Type B pancreatic cell (in vitro differentiated cells): Measurements from ENCODE around the gene CDC45. TPM values are rescaled to one million over a fixed set of nuclear protein-coding genes. Genes with fewer than 3 reads are reported as not detected.

Experiments
- DNase-seq: peaks from one replicate; pipeline ENCODE4 v3.0.0; 2021; ENCODE audit warnings: mixed read lengths; ENCODE audit not compliant: unreplicated experiment; ENCODE audit errors: extremely low spot score
- H3K27ac Mint-ChIP-seq: 2 replicates; pipeline ENCODE4 v1.8.0; 2021; ENCODE audit warnings: mild to moderate bottlenecking, mixed read lengths
- H3K27me3 Mint-ChIP-seq: 2 replicates; pipeline ENCODE4 v1.8.0; 2021; ENCODE audit warnings: mixed read lengths
- H3K36me3 Mint-ChIP-seq: 2 replicates; pipeline ENCODE4 v1.8.0; 2021; ENCODE audit warnings: mixed read lengths
- H3K4me1 Mint-ChIP-seq: one replicate; pipeline ENCODE4 v1.8.0; 2021; ENCODE audit warnings: mixed read lengths; ENCODE audit not compliant: unreplicated experiment
- H3K4me3 Mint-ChIP-seq: 2 replicates; pipeline ENCODE4 v1.8.0; 2021; ENCODE audit warnings: mild to moderate bottlenecking, mixed read lengths
- H3K9me3 Mint-ChIP-seq: 2 replicates; pipeline ENCODE4 v1.8.0; 2021; ENCODE audit warnings: mixed read lengths
- total RNA-seq: library from RNA; stranded (reverse); gene quantifications from 2 replicates; pipeline ENCODE4 v1.2.1, GENCODE V29; 2021; ENCODE audit warnings: low replicate concordance
- TF ChIP-seq, protein P1 (sequence below): fragments of 200-600 bp; sonication (generic); conservative IDR thresholded peaks from 2 replicates; pipeline ENCODE4 v1.5.0; 2021; ENCODE audit warnings: antibody characterized with exemption, mild to moderate bottlenecking

The CDC45 gene
- total RNA-seq, 1 donor from 2014 or later = 19.0 TPM

DNA sequence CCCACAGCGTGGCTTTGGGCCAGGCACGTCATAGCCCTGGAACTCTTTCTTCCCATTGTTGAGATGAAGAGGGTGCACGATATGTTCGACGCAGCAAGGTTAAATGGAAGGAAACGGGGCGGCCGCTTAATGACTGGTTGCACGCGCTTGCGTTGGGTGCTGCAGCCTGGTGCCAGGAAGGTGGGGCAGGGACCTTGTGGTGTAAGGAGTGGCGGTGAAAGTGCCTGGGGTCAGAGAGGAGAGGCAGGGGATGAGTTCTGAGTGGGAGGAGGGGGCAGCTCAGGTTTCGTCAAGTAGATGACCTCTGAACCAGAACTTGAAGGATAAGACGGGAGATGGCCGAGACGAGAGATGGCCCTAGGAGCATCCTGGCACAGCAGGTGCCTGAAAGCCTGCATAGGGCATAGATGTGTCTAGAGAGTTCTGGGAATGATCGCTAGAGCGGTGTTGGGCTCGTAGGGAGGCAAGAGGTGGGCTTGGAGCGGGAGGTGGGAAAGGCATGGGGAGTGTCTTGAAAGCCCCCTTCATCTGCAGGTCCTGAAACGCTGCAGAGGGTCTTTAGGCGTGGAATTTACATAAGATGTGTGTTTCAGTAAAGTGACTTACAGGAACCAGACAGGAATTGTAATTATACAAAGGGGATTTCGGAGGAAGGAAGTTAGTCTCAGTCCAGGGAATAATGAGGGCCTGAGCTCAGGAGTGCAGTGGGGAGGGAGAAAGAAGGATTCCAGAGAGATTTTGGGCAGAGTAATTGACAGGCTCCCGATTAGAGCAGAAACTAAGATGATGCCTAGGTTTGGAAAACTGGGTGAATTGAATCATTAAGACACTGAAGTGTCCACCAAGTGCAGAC lies 87.7 kb downstream of the CDC45 start:
- Mint-ChIP-seq H3K36me3 (no peaks in the 10 kb centered on the region), H3K4me3 (no peak overlapping the region)

GRCh38 chr22:19568337-19569275 lies 88.9 kb downstream of the CDC45 start:
- Mint-ChIP-seq H3K9me3 (no peaks in the 10 kb centered on the region), H3K4me1 (no peaks in the 10 kb centered on the region), H3K4me3 (no peak overlapping the region), H3K27ac (no peak overlapping the region), H3K36me3 (no peaks in the 10 kb centered on the region), H3K27me3 (peaks cover 26% of the 10 kb centered on the region)
- TF ChIP-seq, protein P1, sequence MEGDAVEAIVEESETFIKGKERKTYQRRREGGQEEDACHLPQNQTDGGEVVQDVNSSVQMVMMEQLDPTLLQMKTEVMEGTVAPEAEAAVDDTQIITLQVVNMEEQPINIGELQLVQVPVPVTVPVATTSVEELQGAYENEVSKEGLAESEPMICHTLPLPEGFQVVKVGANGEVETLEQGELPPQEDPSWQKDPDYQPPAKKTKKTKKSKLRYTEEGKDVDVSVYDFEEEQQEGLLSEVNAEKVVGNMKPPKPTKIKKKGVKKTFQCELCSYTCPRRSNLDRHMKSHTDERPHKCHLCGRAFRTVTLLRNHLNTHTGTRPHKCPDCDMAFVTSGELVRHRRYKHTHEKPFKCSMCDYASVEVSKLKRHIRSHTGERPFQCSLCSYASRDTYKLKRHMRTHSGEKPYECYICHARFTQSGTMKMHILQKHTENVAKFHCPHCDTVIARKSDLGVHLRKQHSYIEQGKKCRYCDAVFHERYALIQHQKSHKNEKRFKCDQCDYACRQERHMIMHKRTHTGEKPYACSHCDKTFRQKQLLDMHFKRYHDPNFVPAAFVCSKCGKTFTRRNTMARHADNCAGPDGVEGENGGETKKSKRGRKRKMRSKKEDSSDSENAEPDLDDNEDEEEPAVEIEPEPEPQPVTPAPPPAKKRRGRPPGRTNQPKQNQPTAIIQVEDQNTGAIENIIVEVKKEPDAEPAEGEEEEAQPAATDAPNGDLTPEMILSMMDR = no peak
- DNase-seq = no peak

More for the DNA sequence above, 87.7 kb downstream of the CDC45 start:
- no peak for DNase-seq
- Mint-ChIP-seq H3K27ac (no peak overlapping the region), H3K27me3 (peaks cover 26% of the 10 kb centered on the region), H3K9me3 (no peaks in the 10 kb centered on the region), H3K4me1 (no peaks in the 10 kb centered on the region)
- TF ChIP-seq, protein P1 = no peak

DNA sequence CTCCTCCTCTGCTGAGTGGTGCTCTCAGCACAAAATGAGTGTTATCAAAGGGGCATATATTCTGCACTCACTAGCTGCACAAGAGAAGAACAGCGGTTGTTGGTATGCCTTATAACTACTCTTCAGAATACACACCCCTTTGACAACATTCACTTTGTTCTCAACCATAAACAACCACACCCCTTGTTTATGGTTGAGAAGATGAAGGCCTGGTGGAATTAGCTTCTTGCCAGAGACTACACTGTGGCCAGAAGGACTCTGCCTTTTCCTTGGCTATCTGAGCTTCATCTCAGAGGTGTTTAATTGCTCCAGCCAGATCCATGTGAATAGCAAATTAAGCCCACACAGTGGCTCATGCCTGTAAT lies 89.5 kb downstream of the CDC45 start:
- Mint-ChIP-seq H3K4me1 (no peaks in the 10 kb centered on the region), H3K4me3 (no peak overlapping the region), H3K27ac (no peak overlapping the region), H3K9me3 (no peaks in the 10 kb centered on the region), H3K27me3 (peaks cover 26% of the 10 kb centered on the region), H3K36me3 (no peaks in the 10 kb centered on the region)
- no peak for DNase-seq
- TF ChIP-seq, protein P1 = no peak

DNA sequence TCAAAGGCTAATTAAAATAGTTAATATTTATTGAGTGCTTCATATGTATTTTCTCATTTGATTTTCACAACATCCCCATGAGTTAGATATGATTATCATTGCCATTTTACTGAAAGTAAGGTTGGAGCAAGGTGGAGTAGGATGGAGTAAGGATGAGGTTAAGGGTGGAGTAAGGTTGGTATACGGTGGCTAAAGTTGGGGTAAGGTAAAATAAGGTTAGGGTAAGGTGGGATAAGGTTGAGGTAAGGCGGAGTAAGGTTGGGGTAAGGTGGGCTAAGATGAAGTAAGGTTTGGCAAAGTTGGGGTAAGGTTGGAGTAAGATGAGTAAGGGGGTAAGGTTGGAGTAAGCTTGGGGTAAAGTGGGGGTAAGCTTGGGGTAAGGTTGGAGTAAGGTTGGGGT lies 90.3 kb downstream of the CDC45 start:
- no peak overlapping the region for H3K4me3 Mint-ChIP-seq
- no peaks in the 10 kb centered on the region for H3K36me3 Mint-ChIP-seq
- DNase-seq = no peak
- no peak overlapping the region for H3K27ac Mint-ChIP-seq
- H3K9me3 Mint-ChIP-seq = no peaks in the 10 kb centered on the region
- no peaks in the 10 kb centered on the region for H3K4me1 Mint-ChIP-seq
- TF ChIP-seq, protein P1 = no peak
- H3K27me3 Mint-ChIP-seq = peaks cover 26% of the 10 kb centered on the region

Other genes starting within 250 kb of the CDC45 start
- gene CLTCL1, start 188.2 kb upstream of the CDC45 start, total RNA-seq = 2.4 and 11.6 TPM in 2 replicates
- gene HIRA, start 48.2 kb upstream of the CDC45 start, total RNA-seq = 38.3 and 43.3 TPM in 2 replicates
- gene MRPL40, start 47.4 kb upstream of the CDC45 start, total RNA-seq = 21.4 and 24.7 TPM in 2 replicates
- 30.3 and 31.6 TPM in 2 replicates for gene C22orf39, start 32.2 kb upstream of the CDC45 start, total RNA-seq
- 52.4 and 56.1 TPM in 2 replicates for gene UFD1, start 727 bp upstream of the CDC45 start, total RNA-seq
- gene CLDN5, start 44.5 kb downstream of the CDC45 start, total RNA-seq = 1.00 and 2.2 TPM in 2 replicates
- gene SEPTIN5, start 234.6 kb downstream of the CDC45 start, total RNA-seq = 45.7 and 54.6 TPM in 2 replicates
- 1.9 and 2.4 TPM in 2 replicates for gene GP1BB, start 243.6 kb downstream of the CDC45 start, total RNA-seq